ENCODE results near the gene NR1D2. TPM values are rescaled to one million over a fixed set of nuclear protein-coding genes. Genes with fewer than 3 reads are reported as not detected.

Gene NR1D2
- total and polyA plus RNA-seq, 2 donors from 2014 or later: 7.1 to 49.3 TPM

GRCh38 chr3:23944007-23944783 is 891 bp upstream of the NR1D2 start:
- H3K27ac ChIP-seq (ENCODE audit: low read depth in 2 of 2, low read length in 2 of 2): peak overlapping the region in 1 of 2 donors; percentile 90
- H3K4me1 ChIP-seq (ENCODE audit: control insufficient read depth in 2 of 3, insufficient read depth in 2 of 3, low read depth in 1 of 3, low read length in 3 of 3): peaks cover 0 to 18% (median 17%) of the 10 kb centered on the region in 3 donors
- intact Hi-C loops (cut with DNase I): no loop called here
- peak overlapping the region; percentile 50 to 67 (median 66) for H3K4me3 ChIP-seq (ENCODE audit: low read length in 3 of 3)
- peak in 2 of 5 donors; percentile 51 to 55 for DNase-seq
- no peaks in the 10 kb centered on the region for H3K27me3 ChIP-seq (ENCODE audit: control insufficient read depth, insufficient read depth, low read length)
- peaks cover 0 to 2% (median 0%) of the 10 kb centered on the region in 3 donors for H3K36me3 ChIP-seq (ENCODE audit: control insufficient read depth in 2 of 3, insufficient read depth in 3 of 3, low read length in 3 of 3)
- no peaks in the 10 kb centered on the region for H3K9me3 ChIP-seq (ENCODE audit: control insufficient read depth in 2 of 3, insufficient read depth in 1 of 3, low read length in 3 of 3)
- TF ChIP-seq CTCF (IDR thresholded peaks at IDR 0.05; ENCODE audit: borderline replicate concordance, extremely low read depth, insufficient read depth): no peak
- FAIRE-seq: no peak
- peak overlapping the region; percentile 24 to 40 (median 37) for H3K9ac ChIP-seq (ENCODE audit: low read length in 3 of 3)

- H3K36me3 ChIP-seq (ENCODE audit: control insufficient read depth in 2 of 3, insufficient read depth in 3 of 3, low read length in 3 of 3): peaks cover 0 to 2% (median 0%) of the 10 kb centered on the region in 3 donors
- H3K27ac ChIP-seq (ENCODE audit: low read depth in 2 of 2, low read length in 2 of 2): peak overlapping the region; percentile 89 to 91
- DNase-seq (no peak), FAIRE-seq (no peak)
- peaks cover 0 to 26% (median 23%) of the 10 kb centered on the region in 3 donors for H3K4me1 ChIP-seq (ENCODE audit: control insufficient read depth in 2 of 3, insufficient read depth in 2 of 3, low read depth in 1 of 3, low read length in 3 of 3)
- H3K9ac ChIP-seq (ENCODE audit: low read length in 3 of 3): no peak overlapping the region
- TF ChIP-seq CTCF (IDR thresholded peaks at IDR 0.05; ENCODE audit: borderline replicate concordance, extremely low read depth, insufficient read depth): no peak
- no peaks in the 10 kb centered on the region for H3K27me3 ChIP-seq (ENCODE audit: control insufficient read depth, insufficient read depth, low read length)
- H3K4me3 ChIP-seq (ENCODE audit: low read length in 3 of 3): no peak overlapping the region
- H3K9me3 ChIP-seq (ENCODE audit: control insufficient read depth in 2 of 3, insufficient read depth in 1 of 3, low read length in 3 of 3): no peaks in the 10 kb centered on the region
- intact Hi-C loops (cut with DNase I): no loop called here
Observed at GRCh38 chr3:23945663-23945912, 502 bp downstream of the NR1D2 start.

GRCh38 chr3:23945913-23946687 is 1.0 kb downstream of the NR1D2 start:
- intact Hi-C loops (cut with DNase I): no loop called here
- TF ChIP-seq CTCF (IDR thresholded peaks at IDR 0.05; ENCODE audit: borderline replicate concordance, extremely low read depth, insufficient read depth): no peak
- Histone ChIP-seq H3K4me3 (ENCODE audit: low read length in 3 of 3) (peak overlapping the region; percentile 79 to 87 (median 83)), H3K36me3 (ENCODE audit: control insufficient read depth in 2 of 3, insufficient read depth in 3 of 3, low read length in 3 of 3) (peaks cover 0 to 2% (median 0%) of the 10 kb centered on the region in 3 donors), H3K27ac (ENCODE audit: low read depth in 2 of 2, low read length in 2 of 2) (peak overlapping the region; percentile 85 to 91), H3K9me3 (ENCODE audit: control insufficient read depth in 2 of 3, insufficient read depth in 1 of 3, low read length in 3 of 3) (no peaks in the 10 kb centered on the region), H3K9ac (ENCODE audit: low read length in 3 of 3) (peak overlapping the region; percentile 70 to 81 (median 73)), H3K27me3 (ENCODE audit: control insufficient read depth, insufficient read depth, low read length) (no peaks in the 10 kb centered on the region), H3K4me1 (ENCODE audit: control insufficient read depth in 2 of 3, insufficient read depth in 2 of 3, low read depth in 1 of 3, low read length in 3 of 3) (peaks cover 0 to 26% (median 23%) of the 10 kb centered on the region in 3 donors)
- no peak for FAIRE-seq
- DNase-seq: peak; percentile 97 to 99 (median 98)
